Dedifferentiated amniotic fluid mesenchymal stem cell (primary cell): Measurements from ENCODE around the gene TNK2.
"Not testable (repeated sequence)": the region's sequence is repeated elsewhere in the genome, so short reads cannot be mapped to it uniquely, and the experiment has no call there.

ENCODE experiments used
- DNase-seq: peaks from one replicate; pipeline ENCODE4 v3.0.0-alpha.2; 2016; ENCODE audit errors: extremely low spot score

Gene TNK2

GRCh38 chr3:195821403-195822130 is 86.8 kb downstream of the TNK2 start:
- DNase-seq, result no peak

GRCh38 chr3:195820901-195821300 is 87.5 kb downstream of the TNK2 start:
- DNase-seq, result no peak

- no peak for DNase-seq
Measured at GRCh38 chr3:195820186-195820585, 88.2 kb downstream of the TNK2 start.

GRCh38 chr3:195818301-195818700 is 90.0 kb downstream of the TNK2 start:
- no peak for DNase-seq

GRCh38 chr3:195817578-195818135 is 90.7 kb downstream of the TNK2 start:
- DNase-seq, result no peak

GRCh38 chr3:195816276-195816913 is 92.0 kb downstream of the TNK2 start:
- DNase-seq, result not testable (repeated sequence)

GRCh38 chr3:195815169-195815771 is 93.1 kb downstream of the TNK2 start:
- no peak for DNase-seq

- no peak for DNase-seq
Measured at GRCh38 chr3:195813916-195814640, 94.3 kb downstream of the TNK2 start.
